H1 (cell line): ENCODE measurements around the gene DCUN1D3. TPM values are rescaled to one million over a fixed set of nuclear protein-coding genes. Genes with fewer than 3 reads are reported as not detected.
"Not testable (repeated sequence)": the region's sequence is repeated elsewhere in the genome, so short reads cannot be mapped to it uniquely, and the experiment has no call there.

Source experiments
- CTCF ChIA-PET: fragments of 300-600 bp; sonication (Branson Sonifier 250); formaldehyde crosslinking; loops from one replicate; lab custom pipeline; 2021; ENCODE audit not compliant: partially characterized antibody; lab: Charles Lee
- POLR2A ChIA-PET: fragments of 300-600 bp; sonication (Branson Sonifier 250); formaldehyde crosslinking; loops from one replicate; lab custom pipeline; 2021; ENCODE audit warnings: inconsistent platforms; ENCODE audit not compliant: partially characterized antibody; lab: Charles Lee
- DNase-seq, 2 experiments: peaks; one replicate each; pipeline versions ENCODE4 v3.0.0 to v3.0.0-alpha.2; 2010 to 2022; ENCODE audit warnings: low spot score in 2 of 2, low read depth in 1 of 2, mixed read lengths in 1 of 2
- FAIRE-seq: peaks from 2 replicates; lab custom pipeline; 2011; peaks lifted over from hg19 to GRCh38; lab: Jason Lieb, UNC
- H2AFZ ChIP-seq: 2 replicates; pipeline ENCODE4 v1.8.1; 2012; ENCODE audit warnings: low read length, inconsistent platforms
- H2AK5ac ChIP-seq: 2 replicates; pipeline ENCODE4 v1.6.1; 2013; ENCODE audit warnings: low read depth, low read length
- H2BK120ac ChIP-seq: replicated peaks from 2 replicates; pipeline ENCODE3; 2013; ENCODE audit warnings: low read depth, low read length, inconsistent platforms
- H2BK12ac ChIP-seq: 2 replicates; pipeline ENCODE4 v1.6.1; 2013; ENCODE audit warnings: low read depth, low read length
- H2BK15ac ChIP-seq: 2 replicates; pipeline ENCODE4 v1.6.1; 2013; ENCODE audit warnings: low read length
- H2BK20ac ChIP-seq: 2 replicates; pipeline ENCODE4 v1.6.1; 2013; ENCODE audit warnings: low read length
- H2BK5ac ChIP-seq: 2 replicates; pipeline ENCODE4 v1.6.1; 2013; ENCODE audit warnings: low read depth, low read length
- H3K14ac ChIP-seq: 2 replicates; pipeline ENCODE4 v1.6.1; 2013; ENCODE audit warnings: inconsistent platforms; ENCODE audit not compliant: insufficient read length
- H3K18ac ChIP-seq: 2 replicates; pipeline ENCODE4 v1.6.1; 2013; ENCODE audit warnings: low read length; ENCODE audit errors: extremely low read depth
- H3K23ac ChIP-seq: 2 replicates; pipeline ENCODE4 v1.6.1; 2013; ENCODE audit warnings: inconsistent platforms; ENCODE audit not compliant: insufficient read length
- H3K23me2 ChIP-seq: 2 replicates; pipeline ENCODE4 v1.6.1; 2013; ENCODE audit warnings: low read depth, low read length
- H3K27ac ChIP-seq: 2 replicates; pipeline ENCODE4 v1.6.1; 2011; ENCODE audit warnings: low read depth, low read length, inconsistent platforms
- H3K27me3 ChIP-seq, 4 experiments: replicated peaks in 1 of 4; 1 replicate in 1 of 4; 2 replicates in 3 of 4; pipeline versions ENCODE4 v1.6.1 to v1.8.1; 2011 to 2013; ENCODE audit warnings: low read length in 3 of 4, mild to moderate bottlenecking in 3 of 4, inconsistent platforms in 2 of 4, mixed read lengths in 2 of 4, moderate library complexity in 1 of 4; ENCODE audit not compliant: control insufficient read depth in 3 of 4, insufficient read depth in 3 of 4; ENCODE audit errors: extremely low read depth in 1 of 4
- H3K36me3 ChIP-seq, 4 experiments: 2 replicates each; pipeline versions ENCODE4 v1.6.1 to v1.8.1; 2011 to 2013; ENCODE audit warnings: mild to moderate bottlenecking in 4 of 4, low read length in 3 of 4, moderate library complexity in 2 of 4, control low read depth in 1 of 4, inconsistent platforms in 1 of 4; ENCODE audit not compliant: insufficient read depth in 4 of 4, control insufficient read depth in 2 of 4
- H3K4ac ChIP-seq: replicated peaks from 2 replicates; pipeline ENCODE3; 2013; ENCODE audit warnings: low read length, low read depth, mixed read lengths, inconsistent platforms; ENCODE audit not compliant: insufficient read length
- H3K4me1 ChIP-seq, 4 experiments: replicated peaks in 1 of 4; 1 replicate in 1 of 4; 2 replicates in 3 of 4; pipeline versions ENCODE4 v1.6.1 to v1.8.1; 2011 to 2013; ENCODE audit warnings: low read length in 3 of 4, inconsistent platforms in 2 of 4, mixed read lengths in 1 of 4; ENCODE audit not compliant: insufficient read depth in 4 of 4, control insufficient read depth in 3 of 4
- H3K4me2 ChIP-seq, 2 experiments: 2 replicates each; pipeline versions ENCODE4 v1.6.1 to v1.8.1; 2011 to 2013; ENCODE audit warnings: low read depth in 2 of 2, low read length in 2 of 2, control low read depth in 1 of 2, inconsistent platforms in 1 of 2, mild to moderate bottlenecking in 1 of 2; ENCODE audit not compliant: insufficient read depth in 1 of 2
- H3K4me3 ChIP-seq, 4 experiments: fragments of 200-600, 300-600 bp in 1 of 4; sonication (generic), shearing (Covaris generic), sonication (Bioruptor Twin) in 1 of 4; 2 replicates each; pipeline versions ENCODE4 v1.5.1 to v1.8.1; 2011 to 2016; ENCODE audit warnings: low read length in 4 of 4, low read depth in 3 of 4, control low read depth in 2 of 4, inconsistent platforms in 2 of 4, mild to moderate bottlenecking in 2 of 4, mixed read lengths in 1 of 4, moderate library complexity in 1 of 4; ENCODE audit not compliant: insufficient read depth in 2 of 4; ENCODE audit errors: extremely low read depth in 1 of 4
- H3K56ac ChIP-seq: replicated peaks from 2 replicates; pipeline ENCODE3; 2013; ENCODE audit warnings: low read depth, mild to moderate bottlenecking, mixed read lengths, low read length, inconsistent platforms; ENCODE audit not compliant: insufficient read length
- H3K79me1 ChIP-seq: 2 replicates; pipeline ENCODE4 v1.6.1; 2013; ENCODE audit warnings: low read depth, low read length, control low read depth
- H3K79me2 ChIP-seq, 2 experiments: 2 replicates each; pipeline versions ENCODE4 v1.6.1 to v1.8.1; 2012 to 2013; ENCODE audit warnings: low read length in 2 of 2, mild to moderate bottlenecking in 2 of 2, inconsistent platforms in 1 of 2; ENCODE audit not compliant: insufficient read depth in 2 of 2, control insufficient read depth in 1 of 2
- H3K9ac ChIP-seq, 4 experiments: replicated peaks in 1 of 4; 1 replicate in 1 of 4; 2 replicates in 3 of 4; pipeline versions ENCODE4 v1.6.1 to v1.8.1; 2011 to 2013; ENCODE audit warnings: low read depth in 3 of 4, low read length in 3 of 4, control low read depth in 2 of 4, mild to moderate bottlenecking in 2 of 4, moderate library complexity in 2 of 4, inconsistent platforms in 1 of 4; ENCODE audit errors: extremely low read depth in 1 of 4
- H3K9me3 ChIP-seq, 2 experiments: 2 replicates each; pipeline versions ENCODE4 v1.6.1 to v1.8.1; 2012 to 2013; ENCODE audit warnings: mild to moderate bottlenecking in 2 of 2, moderate library complexity in 2 of 2, control low read depth in 1 of 2, inconsistent platforms in 1 of 2, low read depth in 1 of 2, low read length in 1 of 2, mixed read lengths in 1 of 2; ENCODE audit not compliant: insufficient read depth in 2 of 2
- H4K20me1 ChIP-seq, 2 experiments: replicated peaks in 1 of 2; 2 replicates each; pipeline versions ENCODE3 to v1.8.1; 2011 to 2013; ENCODE audit warnings: inconsistent platforms in 2 of 2, low read length in 2 of 2, mild to moderate bottlenecking in 1 of 2; ENCODE audit not compliant: insufficient read depth in 2 of 2, control insufficient read depth in 1 of 2
- H4K5ac ChIP-seq: 2 replicates; pipeline ENCODE4 v1.6.1; 2013; ENCODE audit warnings: low read length, low read depth, mixed read lengths, inconsistent platforms; ENCODE audit not compliant: insufficient read length
- H4K8ac ChIP-seq: 2 replicates; pipeline ENCODE4 v1.8.0; 2013; ENCODE audit warnings: mild to moderate bottlenecking, moderate library complexity, low read length, inconsistent platforms; ENCODE audit not compliant: insufficient read depth; ENCODE audit errors: extremely low read depth
- H4K91ac ChIP-seq: replicated peaks from 2 replicates; pipeline ENCODE3; 2013; ENCODE audit warnings: low read length, mixed read lengths, inconsistent platforms; ENCODE audit not compliant: insufficient read length
- WGBS, 2 experiments: shearing (Covaris generic) in 1 of 2; methylation state at CpG; one replicate each; pipeline versions ENCODE4 v1.1.6 to v1.1.7; 2013 to 2015; ENCODE audit warnings: low lambda C conversion rate in 2 of 2, mixed read lengths in 2 of 2, inconsistent platforms in 1 of 2, low coverage in 1 of 2, missing lambda C conversion rate in 1 of 2; ENCODE audit not compliant: insufficient replicate concordance in 2 of 2, insufficient coverage in 1 of 2, insufficient read length in 1 of 2; ENCODE audit errors: extremely low coverage in 1 of 2, missing lambda C conversion rate in 1 of 2; 5-methylcytosine and 5-hydroxymethylcytosine counted together
- polyA plus RNA-seq, 7 experiments: library from polyadenylated mRNA; depleted of rRNA in 3 of 7; stranded (reverse) in 5 of 7; unstranded in 2 of 7; fragments of >200 nt in 5 of 7; fragments of 200-250 nt in 2 of 7; gene quantifications; 1 replicate in 5 of 7; 2 replicates in 1 of 7; 4 replicates in 1 of 7; pipeline versions ENCODE4 v1.2.1 to v1.2.3, GENCODE V29; 2011 to 2013; ENCODE audit warnings: missing spikeins in 2 of 7, mixed read lengths in 2 of 7
- small RNA-seq: library from polyadenylated mRNA; stranded (forward); fragments of <200 nt; extraction: miRNeasy Mini kit (QIAGEN cat#:217004); gene quantifications from one replicate; pipeline ENCODE3, GENCODE V24; 2013; ENCODE audit not compliant: insufficient read depth
- total RNA-seq: library from RNA; stranded (reverse); fragmentation: NEBNext Ultra II Directional; extraction: Animal tissue kit (Norgen Biotek cat#: 25700); gene quantifications from 2 replicates; pipeline ENCODE4 v1.2.1, GENCODE V29; 2021

DCUN1D3 gene
- total and polyA plus RNA-seq, 2 of the 8 experiments (the other 6 are each of a cell fraction or from before 2014, with no cell fraction given), result 3.5 to 18.2 TPM

DNA sequence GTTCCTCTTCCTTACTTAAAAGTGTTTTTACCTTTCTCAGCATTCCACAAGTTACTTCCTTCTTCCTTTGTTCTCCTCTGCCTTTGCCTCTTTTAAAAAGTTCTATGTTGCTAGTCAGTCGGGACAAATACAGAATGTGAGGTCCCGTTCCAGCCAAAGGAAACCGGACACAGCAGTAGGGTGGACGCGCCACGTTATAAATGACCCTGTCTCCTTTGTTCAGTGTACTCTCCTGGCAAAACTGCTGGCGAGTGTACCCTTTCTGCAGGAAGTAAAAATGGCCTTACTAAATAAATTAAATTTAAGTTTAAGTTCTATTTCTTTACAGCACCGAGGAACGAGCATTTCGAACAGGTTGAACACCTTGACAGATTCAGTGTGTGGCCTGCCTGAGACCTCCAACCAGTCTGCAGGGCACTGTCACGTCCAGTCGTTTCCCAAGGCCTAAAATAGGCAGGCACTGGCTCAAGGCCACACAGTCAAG, 94.4 kb downstream of the DCUN1D3 start:
- not testable (repeated sequence) for H3K27ac ChIP-seq, H2AK5ac ChIP-seq, H3K79me2 ChIP-seq, H3K23me2 ChIP-seq, H3K79me1 ChIP-seq, H2BK120ac ChIP-seq, H3K23ac ChIP-seq, H3K14ac ChIP-seq, H4K20me1 ChIP-seq, FAIRE-seq, H3K4me1 ChIP-seq, H3K27me3 ChIP-seq, H3K56ac ChIP-seq, H3K9me3 ChIP-seq, H2BK20ac ChIP-seq, H3K36me3 ChIP-seq, DNase-seq
- H4K8ac ChIP-seq, result peak overlapping the region; percentile 91
- peak overlapping the region; percentile 67 to 91 for H3K4me2 ChIP-seq
- H2BK12ac ChIP-seq, result 0 out of 2 replicates have a peak overlapping the region, but pooled peaks have one; percentile 72
- peak overlapping the region; percentile 4 to 91 (median 84); a peak in 6 of 7 replicates for H3K9ac ChIP-seq
- peak overlapping the region; percentile 67; the same call in 1 of the 2 replicates for H2BK15ac ChIP-seq
- peak overlapping the region; percentile 27; the same call in 1 of the 2 replicates for H2AFZ ChIP-seq
- ChIA-PET POLR2A (interaction anchor here (1.3 to 2.8 kb wide), 8 partner anchors 10 to 242 kb away, joined by 3 to 10 read pairs (median 6); partner anchors contain the start of genes DCUN1D3 and LYRM1), CTCF (interaction anchor here (0.6 to 1.3 kb wide), 2 partner anchors 14 to 275 kb away, joined by 3 to 6 read pairs; no protein-coding TSS in a partner anchor)
- peak overlapping the region; percentile 71 to 91 (median 80) for H3K4me3 ChIP-seq
- peak overlapping the region; percentile 76 for H3K18ac ChIP-seq
- peak overlapping the region; percentile 85 for H3K4ac ChIP-seq
- peak overlapping the region; percentile 52 for H4K91ac ChIP-seq
- 41% methylated on average over 12 of the region's 12 CpGs; no CpG with 5 or more reads in 1 of the 2 experiments for whole genome bisulfite sequencing, 2 experiments
- H2BK5ac ChIP-seq, result peak overlapping the region; percentile 69
- peak overlapping the region; percentile 73 for H4K5ac ChIP-seq

Small RNA genes within 50 kb of the gene (small RNA-seq; reads per million reads assigned to genes)
- gene RF00618, result not detected

Other genes starting within 250 kb of the DCUN1D3 start
- not detected in 2 replicates for gene ACSM1, start 202.7 kb downstream of the DCUN1D3 start, total RNA-seq
- gene ACSM1, start 202.7 kb downstream of the DCUN1D3 start, polyA plus RNA-seq (2011; rRNA removed), result 0.30 and 0.41 TPM in 2 replicates
- gene THUMPD1, start 158.5 kb downstream of the DCUN1D3 start, total RNA-seq, result 46.9 and 49.4 TPM in 2 replicates
- gene THUMPD1, start 158.5 kb downstream of the DCUN1D3 start, polyA plus RNA-seq (2011; rRNA removed), result 31.6 and 51.3 TPM in 2 replicates
- 3.3 and 6.2 TPM in 2 replicates for gene ACSM3, start 136.3 kb downstream of the DCUN1D3 start, total RNA-seq
- gene ACSM3, start 136.3 kb downstream of the DCUN1D3 start, polyA plus RNA-seq (2011; rRNA removed), result 4.9 and 5.7 TPM in 2 replicates
- gene ERI2, start 93.9 kb downstream of the DCUN1D3 start, total RNA-seq, result 12.6 and 14.5 TPM in 2 replicates
- gene ERI2, start 93.9 kb downstream of the DCUN1D3 start, polyA plus RNA-seq (2011; rRNA removed), result 5.4 and 11.0 TPM in 2 replicates
- gene REXO5, start 93.8 kb downstream of the DCUN1D3 start, total RNA-seq, result 6.0 and 8.9 TPM in 2 replicates
- 2.2 and 2.4 TPM in 2 replicates for gene REXO5, start 93.8 kb downstream of the DCUN1D3 start, polyA plus RNA-seq (2011; rRNA removed)
- gene LYRM1, start 413 bp upstream of the DCUN1D3 start, total RNA-seq, result 13.4 and 14.2 TPM in 2 replicates
- gene LYRM1, start 413 bp upstream of the DCUN1D3 start, polyA plus RNA-seq (2011; rRNA removed), result 8.1 and 11.6 TPM in 2 replicates